ENCODE data around the gene NR2F6.

GRCh38 chr19:17268754-17269153 is 23.0 kb upstream of the NR2F6 start:
- TF ChIP-seq CTCF (IDR thresholded peaks at IDR 0.05 in 4 of 5, conservative IDR thresholded peaks at IDR 0.05 in 1 of 5) (no peak), POLR2A (IDR thresholded peaks at IDR 0.05) (no peak)

Measured in gastrocnemius medialis (tissue), 4 donors.